Activated CD8-positive, alpha-beta memory T cell treated with anti-CD3 and anti-CD28 coated beads for 24 hours (primary cell): Measurements from ENCODE around the gene ISLR.
"Not testable (repeated sequence)": the region's sequence is repeated elsewhere in the genome, so short reads cannot be mapped to it uniquely, and the experiment has no call there.

Source experiments
- DNase-seq: peaks from one replicate; pipeline ENCODE4 v3.0.0-alpha.2; 2020

ISLR gene

DNA sequence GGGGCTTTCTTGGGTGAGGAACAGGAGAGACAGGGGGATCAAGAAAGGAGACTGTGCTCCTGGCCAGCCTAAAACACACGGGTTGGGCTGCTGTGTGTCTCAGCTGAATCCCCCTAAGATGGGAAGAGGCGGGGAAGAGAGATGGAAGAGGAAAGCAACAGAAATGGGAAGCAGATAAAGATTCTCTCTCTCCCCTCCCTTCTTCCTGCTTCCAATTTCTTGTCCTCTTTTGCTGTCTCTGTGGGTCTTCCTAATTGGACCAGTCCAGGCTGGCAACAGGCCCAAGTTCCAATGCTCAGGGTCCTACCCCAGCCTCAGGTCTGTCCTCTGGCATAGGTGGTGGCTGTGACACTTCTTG is 36.0 kb upstream of the ISLR start:
- no peak for DNase-seq

DNA sequence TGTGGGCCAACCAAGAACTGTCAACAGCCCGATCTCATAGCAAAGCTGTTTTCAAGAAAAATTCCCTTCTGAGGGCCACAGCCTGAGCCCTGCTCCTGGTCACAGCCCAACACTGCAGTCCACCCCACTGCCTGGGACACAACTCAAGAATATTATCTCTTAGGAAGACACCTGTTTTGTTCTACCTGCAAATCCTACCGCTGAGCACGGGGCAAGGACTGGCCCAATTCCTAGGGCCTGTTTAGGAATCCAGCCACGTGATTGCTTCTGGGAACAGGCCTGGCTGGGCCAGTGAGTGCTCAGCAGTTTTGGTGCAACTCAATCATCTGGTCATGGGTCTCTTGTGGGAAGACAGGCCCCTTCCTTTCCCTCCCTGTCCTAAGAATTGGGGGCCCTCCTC is 34.9 kb upstream of the ISLR start:
- DNase-seq, result no peak

GRCh38 chr15:74141591-74141990 is 31.9 kb upstream of the ISLR start:
- no peak for DNase-seq

DNA sequence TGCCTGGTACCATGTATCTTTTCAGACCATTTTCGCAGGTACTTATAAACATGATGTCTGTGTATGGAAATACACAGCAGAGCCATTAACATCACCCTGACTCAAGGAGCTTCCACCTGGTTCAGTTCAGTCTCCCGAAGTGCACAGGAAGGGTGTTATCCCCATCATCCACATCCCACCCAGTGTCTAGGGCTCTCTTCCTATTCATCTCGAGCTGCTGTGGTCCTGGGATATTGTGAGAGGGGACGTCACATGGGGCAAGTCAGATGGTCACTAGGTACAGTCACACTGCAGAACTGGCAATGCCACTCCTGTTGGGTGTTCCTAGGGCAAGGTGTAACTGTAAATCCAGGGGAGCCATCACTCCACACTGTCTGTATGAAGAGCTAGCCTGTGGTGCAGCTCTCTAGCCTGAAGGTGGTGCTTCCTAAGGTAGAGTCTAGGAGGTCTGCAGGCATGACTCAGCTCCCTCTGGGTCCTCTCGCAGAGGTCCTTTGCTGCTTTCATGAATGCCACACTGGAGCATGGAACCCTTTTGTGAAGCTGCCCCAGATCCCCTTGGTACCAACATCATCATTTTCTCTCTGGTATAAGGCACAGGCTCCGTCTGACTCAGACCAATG is 29.2 kb upstream of the ISLR start:
- DNase-seq, result no peak

GRCh38 chr15:74146277-74146800 is 27.2 kb upstream of the ISLR start:
- no peak for DNase-seq

- no peak for DNase-seq
These were observed 26.5 kb upstream of the ISLR start for GRCh38 chr15:74147051-74147450.

DNA sequence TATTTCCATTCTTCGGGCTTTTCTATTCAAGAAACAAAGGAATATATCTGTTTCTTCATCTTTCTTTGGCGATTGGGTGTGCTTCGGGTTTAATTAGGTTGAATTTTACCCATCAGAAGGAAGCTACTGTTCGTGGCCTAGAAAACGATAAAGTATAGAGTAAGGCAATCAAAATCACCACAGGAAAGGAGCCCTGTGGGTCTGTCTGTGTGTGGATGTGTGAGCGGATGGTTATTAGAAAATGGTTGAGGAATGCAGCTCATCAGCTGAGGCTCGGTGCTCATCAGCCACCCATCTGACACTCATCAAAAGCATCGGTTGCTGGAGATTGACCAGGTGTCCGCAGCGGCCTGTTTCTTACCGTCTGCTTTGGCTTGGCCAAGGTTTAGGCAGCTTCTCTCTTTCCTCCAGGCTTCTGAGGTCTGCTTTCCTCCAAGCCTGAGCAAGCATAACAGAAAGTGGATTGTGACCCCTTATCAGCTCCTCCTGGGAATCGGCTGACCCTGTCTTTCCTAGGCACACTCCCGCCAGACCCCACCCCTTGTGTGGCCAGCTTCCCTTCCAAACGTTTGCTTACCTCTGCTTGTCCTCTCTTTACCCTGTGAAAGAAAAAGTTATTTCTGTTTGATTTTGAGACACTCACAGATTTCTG is 17.6 kb upstream of the ISLR start:
- DNase-seq, result no peak

- peak; percentile 49 for DNase-seq
These were observed 16.7 kb upstream of the ISLR start for GRCh38 chr15:74156678-74157411.

GRCh38 chr15:74157868-74158827 is 15.4 kb upstream of the ISLR start:
- DNase-seq, result peak; percentile 35

DNA sequence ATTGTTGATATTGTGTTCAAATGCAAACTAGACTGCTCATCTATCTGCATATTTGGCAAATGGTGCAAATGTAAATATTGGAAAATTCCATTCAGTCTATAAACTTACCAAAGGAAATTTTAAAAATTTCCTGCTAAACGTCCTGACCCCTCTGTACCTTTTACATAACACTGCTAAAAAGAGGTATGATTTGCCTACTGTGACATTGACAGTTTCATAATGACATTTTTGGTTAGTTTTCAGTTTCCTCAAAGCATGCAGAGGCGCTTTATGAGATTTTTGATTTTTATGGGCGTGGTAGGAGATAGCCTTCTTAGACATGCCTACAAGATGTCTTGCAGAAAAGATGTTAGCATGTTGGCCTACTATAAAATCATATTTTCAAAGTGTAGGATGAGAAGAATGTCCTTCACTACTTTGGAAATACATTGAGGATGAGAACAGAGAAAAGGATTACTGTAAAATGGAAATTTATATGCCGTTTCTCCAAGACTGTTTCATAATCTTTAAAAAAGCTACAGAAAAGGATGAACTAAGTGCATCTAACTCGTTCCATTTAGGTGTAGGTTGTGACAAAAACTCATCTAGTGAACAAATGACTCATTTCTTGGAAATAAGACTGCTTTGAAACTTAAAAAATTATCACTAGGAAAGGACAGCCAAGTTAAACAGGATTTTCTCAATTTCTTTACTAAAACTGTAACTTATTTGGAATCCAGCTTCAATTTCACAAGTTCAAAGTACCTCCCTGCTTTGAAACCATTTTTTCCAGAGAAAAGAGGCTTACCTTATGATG is 14.5 kb upstream of the ISLR start:
- no peak for DNase-seq

DNA sequence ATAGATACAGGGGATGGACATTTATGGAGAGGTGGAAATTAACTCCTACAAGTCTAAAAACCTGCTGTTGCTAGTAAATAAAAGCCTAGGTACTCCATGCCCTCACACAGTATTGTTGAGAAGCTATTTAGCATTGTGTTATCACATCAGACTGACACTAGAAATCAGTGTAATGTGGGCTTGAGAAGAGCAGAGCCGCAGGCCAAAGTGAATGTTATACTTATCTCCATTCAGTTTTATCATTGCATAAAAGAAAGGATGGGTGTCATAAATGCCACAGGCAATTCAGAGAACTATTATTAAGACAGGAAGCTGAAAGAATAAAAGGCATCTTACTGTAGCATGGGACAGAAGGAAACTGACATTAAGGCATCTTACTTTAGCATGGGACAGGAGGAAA is 13.7 kb upstream of the ISLR start:
- no peak for DNase-seq

- DNase-seq, result not testable (repeated sequence)
These were observed 13.1 kb upstream of the ISLR start for GRCh38 chr15:74160390-74160789.

DNA sequence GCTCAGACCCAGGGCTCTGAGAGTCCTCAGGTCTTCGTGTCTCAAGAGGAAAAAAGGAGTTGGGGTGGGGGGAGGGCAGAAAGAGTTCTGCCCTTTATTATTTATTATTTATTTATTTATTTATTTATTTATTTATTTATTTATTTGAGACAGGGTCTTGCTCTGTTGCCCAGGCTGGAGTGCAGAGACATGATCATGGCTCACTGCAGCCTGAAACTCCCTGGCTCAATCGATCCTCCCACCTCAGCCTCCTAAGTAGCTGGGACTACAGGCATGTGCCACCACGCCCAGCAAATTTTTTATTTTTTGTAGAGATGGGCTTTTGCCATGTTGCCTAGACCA is 11.3 kb upstream of the ISLR start:
- DNase-seq, result not testable (repeated sequence)

DNA sequence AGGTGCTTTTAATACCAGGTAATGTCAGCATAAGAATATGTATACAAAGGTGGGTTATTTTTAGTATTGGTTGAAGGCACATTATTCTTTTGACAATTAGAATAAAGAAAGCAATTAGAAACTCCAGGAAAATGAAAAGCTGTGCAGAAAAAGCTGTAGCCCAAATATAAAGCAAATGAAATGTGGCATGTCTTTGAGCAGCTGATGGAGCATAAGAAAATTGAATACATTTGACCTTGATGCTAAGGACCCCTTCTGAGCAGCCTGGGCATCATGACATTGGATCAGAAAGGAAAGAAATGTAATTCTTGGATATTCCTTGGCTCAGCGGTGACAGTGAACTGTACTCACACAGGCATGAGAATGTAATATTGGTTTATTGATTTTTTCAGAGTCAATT is 8.0 kb upstream of the ISLR start:
- no peak for DNase-seq

DNA sequence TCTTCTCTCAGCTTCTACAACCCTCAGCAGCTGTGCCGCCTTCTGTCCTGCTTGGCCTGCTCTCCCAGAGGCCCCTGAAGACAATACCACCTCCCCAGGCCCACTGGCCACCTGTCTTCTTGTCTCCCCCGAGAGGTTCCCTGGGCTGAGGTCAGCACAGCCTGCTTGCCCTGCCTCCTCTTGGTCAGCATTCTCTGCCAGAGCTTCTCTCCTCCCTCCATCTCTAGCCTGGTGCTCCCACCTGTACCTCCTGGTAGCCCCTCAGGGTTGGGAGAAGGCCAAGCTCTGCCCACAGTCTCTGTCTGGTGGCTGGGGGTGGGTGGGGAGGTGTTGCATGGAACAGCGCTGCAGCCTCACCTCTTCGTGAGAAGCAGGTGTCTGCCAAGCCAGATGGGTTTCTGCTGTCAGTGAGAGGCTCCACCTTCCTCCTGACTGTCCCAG is 5.6 kb upstream of the ISLR start:
- DNase-seq, result peak; percentile 42

GRCh38 chr15:74168711-74169126 is 4.8 kb upstream of the ISLR start:
- DNase-seq, result no peak

GRCh38 chr15:74170071-74170844 is 3.3 kb upstream of the ISLR start:
- peak; percentile 30 for DNase-seq

- peak; percentile 44 for DNase-seq
These were observed 2.5 kb upstream of the ISLR start for GRCh38 chr15:74170875-74171578.

- DNase-seq, result peak; percentile 30
These were observed 1.5 kb upstream of the ISLR start for GRCh38 chr15:74171965-74172541.

- DNase-seq, result no peak
These were observed 670 bp upstream of the ISLR start for GRCh38 chr15:74172701-74173379.
